GM18861 (cell line): ENCODE results near the gene ZNF148.
A peak's percentile ranks its signal among the peaks of the same experiment; 100 is the strongest.

ENCODE experiments used
- ATAC-seq: cut with Tn5 transposase; IDR thresholded peaks from one replicate; pipeline ENCODE4 v1.9.1; 2021; ENCODE audit not compliant: unreplicated experiment

The ZNF148 gene

GRCh38 chr3:125192190-125193035 lies 182.7 kb downstream of the ZNF148 start:
- ATAC-seq = peak; percentile 39

- ATAC-seq = peak; percentile 18
These were observed 183.4 kb downstream of the ZNF148 start for GRCh38 chr3:125191730-125192129.

- no peak for ATAC-seq
These were observed 183.9 kb downstream of the ZNF148 start for GRCh38 chr3:125191256-125191655.

DNA sequence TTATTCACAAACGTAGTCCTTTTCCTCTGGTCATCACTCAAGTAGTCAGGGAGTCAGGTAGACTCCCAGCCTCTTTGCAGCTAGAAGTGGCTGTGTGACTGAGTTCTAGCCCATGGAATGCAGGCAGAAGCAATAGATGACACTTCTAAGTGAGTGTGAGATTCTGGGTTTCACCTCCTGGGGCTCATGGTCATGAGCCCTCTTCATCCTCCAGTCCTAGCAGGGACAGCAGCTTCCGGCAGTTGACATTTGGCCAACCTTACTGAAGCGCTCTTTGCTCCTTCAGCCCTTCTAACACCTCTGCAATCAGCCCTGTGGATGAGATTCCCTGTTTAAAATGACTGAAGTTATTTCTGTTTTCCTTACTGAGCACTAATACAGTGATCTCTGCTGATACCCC lies 184.3 kb downstream of the ZNF148 start:
- no peak for ATAC-seq

- ATAC-seq = no peak
These were observed 185.6 kb downstream of the ZNF148 start for GRCh38 chr3:125189378-125190165.

GRCh38 chr3:125188955-125189354 lies 186.2 kb downstream of the ZNF148 start:
- ATAC-seq = no peak

- no peak for ATAC-seq
These were observed 187.6 kb downstream of the ZNF148 start for GRCh38 chr3:125187599-125187910.

DNA sequence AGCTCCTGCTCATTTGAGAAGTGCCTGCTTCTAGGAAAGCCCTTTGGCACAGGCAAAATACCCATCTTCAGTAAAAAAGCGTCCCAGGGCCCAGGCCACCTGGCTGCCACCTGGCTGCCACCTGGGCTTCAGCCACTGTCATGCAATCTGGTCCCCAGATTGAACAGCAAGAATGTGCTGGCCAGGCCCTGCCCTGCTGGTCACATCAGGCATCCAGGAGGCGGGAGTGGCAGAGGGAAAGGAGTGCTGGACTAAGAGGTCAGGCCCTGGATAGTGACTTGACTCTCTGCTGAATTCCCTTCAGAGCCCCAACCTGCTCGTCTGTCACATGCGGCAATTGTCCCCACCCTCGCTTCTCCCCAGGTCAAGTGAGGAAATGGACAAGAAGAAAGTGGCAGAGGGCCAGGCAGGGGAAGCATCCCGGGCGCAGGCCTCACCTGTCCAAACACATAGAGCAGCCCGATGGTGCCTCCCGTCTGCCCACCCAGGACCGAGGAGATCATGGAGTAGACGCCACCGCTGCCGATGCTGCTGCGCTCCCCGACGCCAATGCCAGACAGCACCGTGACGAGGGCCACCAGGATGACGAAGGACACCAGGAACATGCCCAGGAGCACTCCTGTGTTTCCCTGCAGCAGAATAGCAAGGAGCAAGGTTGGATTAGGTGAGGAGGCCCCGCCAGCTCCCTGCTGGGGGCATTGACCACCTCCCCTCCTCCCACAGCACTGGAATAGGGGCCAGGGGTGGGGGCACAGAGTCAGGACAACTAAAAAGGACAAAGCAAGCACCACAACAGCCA lies 188.1 kb downstream of the ZNF148 start:
- ATAC-seq = no peak

- peak; percentile 55 for ATAC-seq
These were observed 188.8 kb downstream of the ZNF148 start for GRCh38 chr3:125186261-125186787.

GRCh38 chr3:125185805-125186204 lies 189.3 kb downstream of the ZNF148 start:
- ATAC-seq = no peak

GRCh38 chr3:125179884-125180240 lies 195.3 kb downstream of the ZNF148 start:
- ATAC-seq = no peak

- ATAC-seq = peak; percentile 77
These were observed 195.8 kb downstream of the ZNF148 start for GRCh38 chr3:125179143-125179883.

GRCh38 chr3:125177746-125178145 lies 197.4 kb downstream of the ZNF148 start:
- no peak for ATAC-seq
